Stimulated activated naive CD8-positive, alpha-beta T cell treated with anti-CD3 and anti-CD28 coated beads, Interleukin-15, Interleukin-2, amounts not matched to agents 100 U/mL and 50 U/mL, for 24 hours (primary cell): ENCODE measurements around the gene SAP30BP.

Source experiments
- ATAC-seq: fragments of 150-1000 bp; cut with Tn5 transposase; one replicate; pipeline ENCODE4 v1.10.0; 2021
- DNase-seq: peaks from one replicate; pipeline ENCODE4 v3.0.0; 2021

Gene SAP30BP

DNA sequence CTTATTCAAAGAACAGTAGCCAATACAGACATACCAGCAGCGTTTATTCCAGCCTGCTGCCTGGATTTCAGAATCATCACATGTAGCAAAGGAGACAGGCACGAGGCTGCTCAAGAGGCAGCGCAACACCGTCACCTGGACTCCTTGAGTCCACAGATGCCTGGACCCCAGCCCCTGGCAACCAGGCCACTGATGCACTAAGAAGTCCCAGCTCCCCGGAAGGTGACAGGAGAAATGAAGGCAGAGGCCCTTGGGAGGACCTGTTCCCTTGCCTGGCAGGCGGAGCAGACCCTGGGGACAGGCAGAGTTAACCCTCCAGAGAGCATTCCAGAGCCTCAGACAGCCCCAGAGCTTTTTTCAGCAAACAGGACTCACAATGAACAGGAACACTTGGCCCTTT lies 17.5 kb upstream of the SAP30BP start:
- DNase-seq = no peak
- no peak for ATAC-seq

GRCh38 chr17:75650874-75651273 lies 16.3 kb upstream of the SAP30BP start:
- DNase-seq (no peak), ATAC-seq (no peak)

- DNase-seq = no peak
- no peak for ATAC-seq
Measured at GRCh38 chr17:75652341-75652740, 14.8 kb upstream of the SAP30BP start.

DNA sequence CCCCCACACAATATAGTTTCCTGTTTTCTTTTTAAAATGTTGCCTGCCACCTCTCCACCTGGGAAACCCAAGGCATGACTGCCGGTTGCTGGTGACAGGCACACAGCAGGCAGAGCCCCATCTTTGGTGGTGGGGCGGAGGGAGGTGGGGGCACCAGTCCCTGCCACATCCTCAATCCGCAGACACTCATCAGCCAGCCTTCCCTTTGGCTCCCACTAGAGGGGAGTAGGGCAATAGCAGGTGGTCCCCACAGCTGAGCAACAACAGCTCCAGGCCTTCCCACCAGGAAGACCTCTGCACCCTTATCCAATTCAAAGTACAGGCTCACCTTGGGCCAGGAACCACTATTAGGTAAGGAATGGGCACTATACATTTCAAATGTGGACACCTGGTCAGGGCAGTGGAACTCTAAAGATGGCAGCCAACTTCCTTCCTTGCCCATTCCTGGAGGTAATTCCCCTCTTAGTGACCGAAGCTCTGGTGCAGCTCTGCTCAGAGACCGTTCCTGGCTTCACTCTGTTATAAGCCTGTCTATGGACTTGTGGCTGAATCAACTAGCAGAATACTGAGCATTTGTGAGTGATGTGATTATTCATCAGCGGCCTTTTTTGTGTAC lies 14.1 kb upstream of the SAP30BP start:
- DNase-seq (peak; percentile 41), ATAC-seq (peak; percentile 63)

DNA sequence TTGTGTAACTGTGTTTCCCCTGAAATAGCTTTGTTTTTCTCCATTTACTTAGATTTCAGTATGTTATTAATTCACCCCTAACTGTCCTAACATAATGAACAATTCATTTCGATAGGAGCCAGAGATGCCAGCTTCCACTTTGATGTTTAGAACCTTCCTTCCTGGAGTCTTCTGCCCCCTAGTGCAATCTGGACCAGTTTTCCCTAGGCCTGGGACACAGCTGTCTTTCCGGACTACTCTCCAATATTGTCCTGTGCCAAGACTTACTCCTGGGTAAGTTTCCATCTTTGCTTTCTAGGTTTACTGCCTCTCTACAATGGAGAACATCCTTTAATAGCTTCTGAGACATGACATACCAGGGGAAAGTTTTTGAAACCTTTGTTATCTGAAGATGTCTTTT lies 13.0 kb upstream of the SAP30BP start:
- no peak for ATAC-seq

DNA sequence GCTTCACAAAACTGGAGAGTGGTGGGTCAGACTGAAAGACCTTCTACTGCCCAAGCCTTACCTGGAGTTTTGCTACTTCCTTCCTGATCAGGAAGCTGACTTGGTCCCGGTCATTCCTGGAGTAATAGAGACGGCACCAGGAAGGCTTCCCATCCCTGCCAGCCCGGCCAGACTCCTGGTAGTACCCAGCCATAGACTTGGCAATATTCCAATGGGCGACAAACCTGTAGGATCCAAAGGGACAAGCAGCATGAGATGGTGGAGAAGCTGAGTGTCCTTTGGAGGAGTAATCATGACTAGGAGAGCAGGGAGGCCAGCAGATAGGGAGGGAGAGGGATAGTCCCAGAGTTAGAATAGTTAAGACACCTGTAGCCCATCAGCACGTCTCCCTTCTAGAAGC lies 8.9 kb upstream of the SAP30BP start:
- ATAC-seq (no peak), DNase-seq (no peak)

More for the DNA sequence above, 13.0 kb upstream of the SAP30BP start:
- no peak for DNase-seq

GRCh38 chr17:75661531-75661930 lies 5.6 kb upstream of the SAP30BP start:
- ATAC-seq (no peak), DNase-seq (no peak)

DNA sequence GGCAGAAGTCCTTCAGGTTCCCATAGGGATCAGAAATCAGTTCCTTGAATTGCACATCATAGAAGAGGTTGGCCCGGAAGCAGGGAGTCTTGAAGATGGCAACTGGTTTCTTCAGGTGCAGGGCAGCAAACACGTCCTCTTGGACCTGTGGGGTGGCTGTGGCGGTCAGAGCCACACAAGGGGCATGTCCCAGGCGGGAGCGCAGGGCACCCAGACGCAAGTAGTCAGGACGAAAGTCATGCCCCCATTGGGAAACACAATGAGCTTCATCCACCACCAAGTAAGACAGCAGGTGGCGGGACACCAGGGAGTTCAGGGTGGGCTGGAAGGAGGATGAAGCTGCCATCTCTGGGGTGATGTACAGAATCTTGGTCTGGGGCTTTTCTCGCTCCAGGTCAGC lies 4.6 kb upstream of the SAP30BP start:
- ATAC-seq (no peak), DNase-seq (no peak)

DNA sequence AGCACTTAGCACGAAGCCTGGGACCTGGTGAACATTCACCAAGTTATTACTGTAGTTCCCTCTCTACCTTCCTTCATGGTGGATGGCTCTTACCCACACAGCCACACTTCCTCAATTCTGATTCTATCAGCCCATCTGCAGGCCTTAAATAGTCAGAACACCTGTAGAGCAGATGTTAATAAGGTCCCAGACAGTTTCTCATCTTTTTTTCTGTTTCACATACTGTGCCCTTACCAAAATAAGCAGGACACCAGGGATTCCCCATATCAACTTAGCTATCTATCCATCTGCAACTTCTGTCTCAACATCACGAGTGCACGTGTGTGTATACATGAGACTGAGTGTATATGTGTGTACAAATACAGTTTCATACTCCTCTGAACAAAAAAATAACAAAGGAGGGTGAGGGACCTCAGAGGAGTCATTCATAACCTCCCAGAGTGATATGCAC lies 3.0 kb upstream of the SAP30BP start:
- ATAC-seq = peak; percentile 30
- no peak for DNase-seq

DNA sequence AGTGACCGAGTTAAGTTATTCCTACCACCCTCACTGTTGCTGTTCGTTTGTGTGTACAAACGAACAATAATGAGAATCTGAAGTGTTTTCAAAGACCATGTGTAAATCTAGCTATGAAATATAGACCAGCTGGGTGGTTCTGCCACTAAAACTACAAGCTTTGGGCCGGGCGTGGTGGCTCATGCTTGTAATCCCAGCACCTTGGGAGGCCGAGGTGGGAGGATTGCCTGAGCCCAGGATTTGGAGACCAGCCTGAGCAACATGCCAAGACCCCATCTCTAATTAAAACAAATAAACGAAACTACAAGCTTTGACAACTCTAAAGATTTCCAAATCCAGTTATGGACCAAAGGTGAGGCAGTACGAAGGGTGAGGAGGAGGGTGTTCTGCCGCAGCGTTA lies 1.2 kb upstream of the SAP30BP start:
- DNase-seq = no peak

DNA sequence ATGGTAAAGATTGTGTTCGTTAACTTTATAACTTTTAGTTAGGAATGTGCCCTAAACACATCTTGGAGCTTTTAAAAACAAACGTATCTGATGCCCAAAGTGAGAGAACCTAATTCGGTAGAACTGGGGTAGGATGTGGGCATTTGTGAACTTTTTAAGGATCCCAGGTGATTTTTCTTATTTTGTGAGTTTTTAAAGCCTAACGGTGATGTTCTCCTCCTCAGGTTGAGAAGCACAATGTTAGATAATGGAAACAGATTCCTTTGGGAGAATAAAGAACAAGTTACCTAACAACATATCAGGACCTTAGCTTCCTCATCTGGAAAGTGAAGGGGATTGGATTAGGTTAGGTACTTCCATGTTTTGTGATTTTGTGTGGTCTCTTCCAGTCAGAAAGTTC lies 687 bp downstream of the SAP30BP start:
- DNase-seq (no peak), ATAC-seq (no peak)

More for the DNA sequence above, 1.2 kb upstream of the SAP30BP start:
- no peak for ATAC-seq

GRCh38 chr17:75668489-75668888 lies 1.4 kb downstream of the SAP30BP start:
- DNase-seq (no peak), ATAC-seq (no peak)

GRCh38 chr17:75670868-75671267 lies 3.7 kb downstream of the SAP30BP start:
- ATAC-seq (no peak), DNase-seq (no peak)

DNA sequence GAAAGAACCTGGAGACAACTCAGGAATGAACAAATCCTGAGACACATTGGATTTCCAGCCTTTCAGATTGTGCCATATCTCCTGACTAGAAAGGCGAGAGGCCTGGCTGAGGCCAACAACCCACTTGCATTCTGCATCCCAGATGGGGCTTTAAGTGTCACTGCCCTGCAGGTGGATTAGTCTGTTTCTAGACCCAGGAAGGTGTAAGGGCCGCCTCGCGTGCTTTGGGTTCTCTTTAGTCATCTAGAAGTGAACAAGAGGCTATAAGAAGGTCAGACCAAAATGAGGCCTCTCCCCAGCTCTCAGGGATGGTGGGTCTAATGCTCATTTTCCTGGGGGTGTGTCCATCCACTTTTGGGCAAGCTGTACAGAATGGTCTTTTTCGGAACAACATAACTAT lies 4.9 kb downstream of the SAP30BP start:
- DNase-seq (no peak), ATAC-seq (no peak)

DNA sequence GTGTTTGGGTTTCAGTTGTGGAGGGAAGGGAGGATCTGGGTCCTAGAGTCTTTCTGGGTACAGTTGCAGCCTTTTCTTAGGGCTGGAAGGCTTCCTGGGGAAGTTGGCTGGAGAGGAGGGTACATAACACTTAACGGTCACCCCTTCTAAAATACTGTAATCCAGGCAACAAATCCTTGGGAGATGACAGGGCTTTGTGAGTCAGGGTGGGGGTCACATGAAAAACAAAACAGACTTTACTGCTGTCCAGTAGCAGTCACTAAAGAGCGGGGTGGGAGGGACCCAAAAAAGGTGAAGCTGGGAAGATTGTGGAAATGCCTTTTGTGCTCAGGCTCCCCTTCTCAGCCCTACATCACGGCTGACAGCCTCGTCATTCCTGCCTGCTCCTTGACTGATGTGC lies 6.3 kb downstream of the SAP30BP start:
- no peak for ATAC-seq

GRCh38 chr17:75676461-75676860 lies 9.3 kb downstream of the SAP30BP start:
- ATAC-seq (no peak), DNase-seq (no peak)

More for the DNA sequence above, 6.3 kb downstream of the SAP30BP start:
- DNase-seq = no peak

GRCh38 chr17:75679706-75680211 lies 12.6 kb downstream of the SAP30BP start:
- ATAC-seq (no peak), DNase-seq (no peak)

- DNase-seq = no peak
Measured at GRCh38 chr17:75680431-75680830, 13.3 kb downstream of the SAP30BP start.

GRCh38 chr17:75681289-75681688 lies 14.2 kb downstream of the SAP30BP start:
- DNase-seq (no peak), ATAC-seq (peak; percentile 8)

More at GRCh38 chr17:75680431-75680830, 13.3 kb downstream of the SAP30BP start:
- ATAC-seq = no peak

- ATAC-seq (no peak), DNase-seq (no peak)
Measured at GRCh38 chr17:75683583-75683982, 16.4 kb downstream of the SAP30BP start.

DNA sequence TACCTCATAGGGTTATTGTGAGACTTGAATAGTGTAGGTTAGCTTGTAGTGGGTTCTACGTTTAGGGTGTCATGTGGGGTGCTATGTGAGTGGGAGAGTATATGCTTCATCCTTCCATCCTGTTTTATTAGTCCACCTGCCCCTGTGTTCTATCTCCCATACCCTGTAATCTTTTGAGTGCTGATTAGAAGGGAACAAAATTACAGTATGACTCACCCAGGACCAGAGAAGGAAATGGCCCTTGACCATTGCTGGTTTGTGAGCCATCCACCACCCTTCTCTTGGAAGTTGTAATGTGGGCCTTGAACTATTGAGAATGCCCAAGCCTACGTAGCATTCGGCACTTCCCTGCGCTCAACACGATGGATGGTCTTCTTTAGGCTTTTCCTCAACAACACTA lies 17.1 kb downstream of the SAP30BP start:
- ATAC-seq = no peak
- no peak for DNase-seq

GRCh38 chr17:75684924-75685323 lies 17.8 kb downstream of the SAP30BP start:
- DNase-seq = no peak

DNA sequence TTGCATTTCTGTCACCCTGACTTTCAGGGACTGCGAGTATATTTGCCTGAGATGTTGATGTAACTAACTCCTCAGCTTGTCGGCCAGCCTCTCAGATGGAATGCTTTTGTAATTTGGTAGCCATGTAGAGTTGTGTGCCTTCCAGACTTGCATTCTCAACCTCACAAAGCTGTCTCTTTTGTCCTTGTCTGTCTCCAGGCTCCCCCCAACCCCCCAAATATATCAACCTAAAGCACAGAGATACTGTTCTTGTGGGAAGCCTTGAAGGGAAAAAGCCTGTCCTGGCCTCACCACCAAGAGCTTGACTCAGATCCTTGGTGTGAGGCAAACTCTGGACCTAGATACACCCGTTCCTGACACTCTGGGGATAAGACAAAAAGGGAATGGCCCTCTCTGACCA lies 18.4 kb downstream of the SAP30BP start:
- ATAC-seq (no peak), DNase-seq (no peak)

More at GRCh38 chr17:75684924-75685323, 17.8 kb downstream of the SAP30BP start:
- ATAC-seq = no peak

GRCh38 chr17:75688209-75688825 lies 21.2 kb downstream of the SAP30BP start:
- DNase-seq (no peak), ATAC-seq (peak; percentile 10)
